Panc1 (cell line): ENCODE results near the gene SLC38A1.

Source experiments
- POLR2AphosphoS5 ChIP-seq: IDR thresholded peaks from 2 replicates; pipeline ENCODE4 v1.6.1; 2012; ENCODE audit warnings: mild to moderate bottlenecking, low read depth, low read length, moderate library complexity
- SIN3A ChIP-seq: IDR thresholded peaks from 2 replicates; pipeline ENCODE4 v1.6.1; 2012; ENCODE audit warnings: low read depth, mild to moderate bottlenecking, low read length, moderate library complexity, borderline replicate concordance; ENCODE audit not compliant: insufficient read depth
- TCF7L2 ChIP-seq: IDR thresholded peaks from 2 replicates; pipeline ENCODE4 v1.6.1; 2011; ENCODE audit warnings: mild to moderate bottlenecking, low read depth, low read length, inconsistent platforms
- TF ChIP-seq, protein P1 (sequence below): fragments of 450-650 bp; IDR thresholded peaks from 2 replicates; pipeline ENCODE4 v1.5.1; 2017; ENCODE audit warnings: mild to moderate bottlenecking
- TF ChIP-seq, protein P2 (sequence below), 2 experiments: IDR thresholded peaks; 2 replicates each; pipeline ENCODE4 v1.6.1; 2011 to 2012; ENCODE audit warnings: low read depth in 2 of 2, control low read depth in 1 of 2, low read length in 1 of 2, mild to moderate bottlenecking in 1 of 2, moderate library complexity in 1 of 2; ENCODE audit not compliant: insufficient read depth in 1 of 2

DNA sequence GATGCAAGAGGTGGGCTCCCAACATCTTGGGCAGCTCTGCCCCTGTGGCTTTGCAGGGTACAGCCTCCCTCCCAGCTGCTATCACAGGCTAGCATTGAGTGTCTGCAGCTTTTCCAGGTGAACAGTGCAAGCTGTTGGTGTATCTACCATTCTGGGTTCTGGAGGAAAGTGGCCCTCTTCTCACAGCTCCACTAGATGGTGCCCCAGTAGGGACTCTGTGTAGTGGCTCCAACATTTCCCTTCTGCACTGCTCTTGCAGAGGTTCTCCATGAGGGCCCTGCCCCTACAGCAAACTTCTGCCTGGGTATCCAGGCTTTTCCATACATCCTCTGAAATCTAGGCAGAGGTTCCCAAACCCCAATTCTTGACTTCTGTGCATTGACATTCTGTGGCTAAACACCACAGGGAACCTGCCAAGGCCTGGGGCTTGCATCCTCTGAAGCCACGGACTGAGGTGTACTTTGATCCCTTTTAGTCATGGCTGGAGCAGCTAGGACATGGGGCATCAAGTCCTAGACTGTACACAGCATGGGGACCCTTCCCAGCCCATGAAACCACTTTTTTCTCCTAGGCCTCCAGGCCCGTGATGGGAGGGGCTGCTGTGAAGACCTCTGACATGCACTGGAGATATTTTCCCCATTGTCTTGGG, 24.0 kb upstream of the SLC38A1 start:
- no peak for TF ChIP-seq POLR2AphosphoS5
- TF ChIP-seq, protein P1, sequence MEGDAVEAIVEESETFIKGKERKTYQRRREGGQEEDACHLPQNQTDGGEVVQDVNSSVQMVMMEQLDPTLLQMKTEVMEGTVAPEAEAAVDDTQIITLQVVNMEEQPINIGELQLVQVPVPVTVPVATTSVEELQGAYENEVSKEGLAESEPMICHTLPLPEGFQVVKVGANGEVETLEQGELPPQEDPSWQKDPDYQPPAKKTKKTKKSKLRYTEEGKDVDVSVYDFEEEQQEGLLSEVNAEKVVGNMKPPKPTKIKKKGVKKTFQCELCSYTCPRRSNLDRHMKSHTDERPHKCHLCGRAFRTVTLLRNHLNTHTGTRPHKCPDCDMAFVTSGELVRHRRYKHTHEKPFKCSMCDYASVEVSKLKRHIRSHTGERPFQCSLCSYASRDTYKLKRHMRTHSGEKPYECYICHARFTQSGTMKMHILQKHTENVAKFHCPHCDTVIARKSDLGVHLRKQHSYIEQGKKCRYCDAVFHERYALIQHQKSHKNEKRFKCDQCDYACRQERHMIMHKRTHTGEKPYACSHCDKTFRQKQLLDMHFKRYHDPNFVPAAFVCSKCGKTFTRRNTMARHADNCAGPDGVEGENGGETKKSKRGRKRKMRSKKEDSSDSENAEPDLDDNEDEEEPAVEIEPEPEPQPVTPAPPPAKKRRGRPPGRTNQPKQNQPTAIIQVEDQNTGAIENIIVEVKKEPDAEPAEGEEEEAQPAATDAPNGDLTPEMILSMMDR = peak; percentile 35
- TF ChIP-seq, protein P2, sequence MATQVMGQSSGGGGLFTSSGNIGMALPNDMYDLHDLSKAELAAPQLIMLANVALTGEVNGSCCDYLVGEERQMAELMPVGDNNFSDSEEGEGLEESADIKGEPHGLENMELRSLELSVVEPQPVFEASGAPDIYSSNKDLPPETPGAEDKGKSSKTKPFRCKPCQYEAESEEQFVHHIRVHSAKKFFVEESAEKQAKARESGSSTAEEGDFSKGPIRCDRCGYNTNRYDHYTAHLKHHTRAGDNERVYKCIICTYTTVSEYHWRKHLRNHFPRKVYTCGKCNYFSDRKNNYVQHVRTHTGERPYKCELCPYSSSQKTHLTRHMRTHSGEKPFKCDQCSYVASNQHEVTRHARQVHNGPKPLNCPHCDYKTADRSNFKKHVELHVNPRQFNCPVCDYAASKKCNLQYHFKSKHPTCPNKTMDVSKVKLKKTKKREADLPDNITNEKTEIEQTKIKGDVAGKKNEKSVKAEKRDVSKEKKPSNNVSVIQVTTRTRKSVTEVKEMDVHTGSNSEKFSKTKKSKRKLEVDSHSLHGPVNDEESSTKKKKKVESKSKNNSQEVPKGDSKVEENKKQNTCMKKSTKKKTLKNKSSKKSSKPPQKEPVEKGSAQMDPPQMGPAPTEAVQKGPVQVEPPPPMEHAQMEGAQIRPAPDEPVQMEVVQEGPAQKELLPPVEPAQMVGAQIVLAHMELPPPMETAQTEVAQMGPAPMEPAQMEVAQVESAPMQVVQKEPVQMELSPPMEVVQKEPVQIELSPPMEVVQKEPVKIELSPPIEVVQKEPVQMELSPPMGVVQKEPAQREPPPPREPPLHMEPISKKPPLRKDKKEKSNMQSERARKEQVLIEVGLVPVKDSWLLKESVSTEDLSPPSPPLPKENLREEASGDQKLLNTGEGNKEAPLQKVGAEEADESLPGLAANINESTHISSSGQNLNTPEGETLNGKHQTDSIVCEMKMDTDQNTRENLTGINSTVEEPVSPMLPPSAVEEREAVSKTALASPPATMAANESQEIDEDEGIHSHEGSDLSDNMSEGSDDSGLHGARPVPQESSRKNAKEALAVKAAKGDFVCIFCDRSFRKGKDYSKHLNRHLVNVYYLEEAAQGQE (IDR thresholded peaks at IDR 0.05; ENCODE audit: insufficient read depth in 1 of 2, low read depth in 2 of 2, low read length in 1 of 2) = no peak
- TF ChIP-seq SIN3A = no peak
- TF ChIP-seq TCF7L2 = no peak
